DOHH2 (cell line): ENCODE data around the gene CDKL5.

Experiments used
- H3F3A ChIP-seq: fragments of 200-600 bp; sonication (generic), shearing (Covaris generic); 2 replicates; pipeline ENCODE4 v1.6.0; 2016; ENCODE audit warnings: antibody characterized with exemption, mild to moderate bottlenecking; ENCODE audit not compliant: control insufficient read depth, insufficient read depth
- H3K27ac ChIP-seq: fragments of 200-600 bp; sonication (generic); 2 replicates; pipeline ENCODE4 v1.5.1; 2014; ENCODE audit warnings: low read depth, mild to moderate bottlenecking, low read length, moderate library complexity
- H3K27me3 ChIP-seq: fragments of 200-600 bp; sonication (generic); 2 replicates; pipeline ENCODE4 v1.6.1; 2014; ENCODE audit warnings: mild to moderate bottlenecking, low read length, mixed read lengths; ENCODE audit not compliant: control insufficient read depth
- H3K36me3 ChIP-seq: fragments of 200-600 bp; sonication (generic); 2 replicates; pipeline ENCODE4 v1.6.1; 2014; ENCODE audit warnings: mild to moderate bottlenecking, low read length, moderate library complexity, mixed read lengths; ENCODE audit not compliant: control insufficient read depth
- H3K4me1 ChIP-seq: fragments of 200-600 bp; sonication (generic); 2 replicates; pipeline ENCODE4 v1.6.1; 2014; ENCODE audit warnings: mild to moderate bottlenecking, low read length, mixed read lengths; ENCODE audit not compliant: control insufficient read depth
- H3K4me2 ChIP-seq: fragments of 200-600 bp; sonication (generic); 2 replicates; pipeline ENCODE4 v1.6.0; 2014; ENCODE audit warnings: mild to moderate bottlenecking, low read length, moderate library complexity
- H3K4me3 ChIP-seq: fragments of 200-600 bp; sonication (generic); 2 replicates; pipeline ENCODE4 v1.5.1; 2014; ENCODE audit warnings: mild to moderate bottlenecking, low read length, mixed read lengths
- H3K79me2 ChIP-seq: fragments of 200-600 bp; sonication (generic); 2 replicates; pipeline ENCODE4 v1.6.1; 2014; ENCODE audit warnings: mild to moderate bottlenecking, low read length, mixed read lengths; ENCODE audit not compliant: control insufficient read depth
- H3K9me2 ChIP-seq: fragments of 200-600 bp; sonication (generic); replicated peaks from 2 replicates; pipeline ENCODE4 v1.6.1; 2014; ENCODE audit warnings: mild to moderate bottlenecking, low read length, mixed read lengths; ENCODE audit not compliant: control insufficient read depth
- H3K9me3 ChIP-seq: fragments of 200-600 bp; sonication (generic); 2 replicates; pipeline ENCODE4 v1.6.1; 2014; ENCODE audit warnings: antibody characterized with exemption, low read length, mixed read lengths; ENCODE audit not compliant: control insufficient read depth, insufficient read depth
- H4K20me1 ChIP-seq: fragments of 200-600 bp; sonication (generic); 2 replicates; pipeline ENCODE4 v1.6.0; 2014; ENCODE audit warnings: low read depth, mild to moderate bottlenecking, antibody characterized with exemption, low read length, moderate library complexity; ENCODE audit not compliant: control insufficient read depth, insufficient read depth
- CTCF ChIP-seq: fragments of 200-600 bp; sonication (generic); IDR thresholded peaks from one replicate; pipeline ENCODE4 v1.5.1; 2014; ENCODE audit warnings: antibody characterized with exemption, mild to moderate bottlenecking, low read depth, low read length; ENCODE audit not compliant: poor library complexity, severe bottlenecking
- EZH2phosphoT487 ChIP-seq: fragments of 200-600 bp; sonication (generic); IDR thresholded peaks from 2 replicates; pipeline ENCODE4 v1.6.1; 2017; ENCODE audit warnings: borderline replicate concordance, mild to moderate bottlenecking, antibody characterized with exemption, low read length, moderate library complexity, mixed read lengths

CDKL5 gene

GRCh38 chrX:18691431-18691830 is 266.0 kb downstream of the CDKL5 start:
- Histone ChIP-seq H3K27me3 (no peaks in the 10 kb centered on the region), H3K79me2 (no peaks in the 10 kb centered on the region), H3K36me3 (no peaks in the 10 kb centered on the region), H3K9me3 (no peaks in the 10 kb centered on the region), H4K20me1 (no peaks in the 10 kb centered on the region), H3F3A (no peaks in the 10 kb centered on the region), H3K4me1 (no peaks in the 10 kb centered on the region), H3K4me3 (no peak overlapping the region), H3K9me2 (no peaks in the 10 kb centered on the region), H3K4me2 (no peak overlapping the region), H3K27ac (no peak overlapping the region)
- TF ChIP-seq EZH2phosphoT487 (no peak), CTCF (no peak)

GRCh38 chrX:18692541-18692940 is 267.1 kb downstream of the CDKL5 start:
- TF ChIP-seq EZH2phosphoT487 (no peak), CTCF (no peak)
- Histone ChIP-seq H3K79me2 (no peaks in the 10 kb centered on the region), H3K36me3 (no peaks in the 10 kb centered on the region), H3K4me3 (no peak overlapping the region), H3K4me2 (no peak overlapping the region), H3F3A (no peaks in the 10 kb centered on the region), H3K27me3 (no peaks in the 10 kb centered on the region), H3K9me2 (no peaks in the 10 kb centered on the region), H3K27ac (no peak overlapping the region), H3K4me1 (no peaks in the 10 kb centered on the region), H4K20me1 (no peaks in the 10 kb centered on the region), H3K9me3 (no peaks in the 10 kb centered on the region)

- no peaks in the 10 kb centered on the region for H3F3A ChIP-seq
- H4K20me1 ChIP-seq = no peaks in the 10 kb centered on the region
- TF ChIP-seq EZH2phosphoT487 (no peak), CTCF (no peak)
- H3K9me3 ChIP-seq = no peaks in the 10 kb centered on the region
- H3K4me1 ChIP-seq = no peaks in the 10 kb centered on the region
- H3K9me2 ChIP-seq = no peaks in the 10 kb centered on the region
- no peaks in the 10 kb centered on the region for H3K36me3 ChIP-seq
- H3K27ac ChIP-seq = no peak overlapping the region
- H3K79me2 ChIP-seq = no peaks in the 10 kb centered on the region
- no peak overlapping the region for H3K4me3 ChIP-seq
- H3K27me3 ChIP-seq = no peaks in the 10 kb centered on the region
- H3K4me2 ChIP-seq = no peak overlapping the region
Observed at GRCh38 chrX:18696653-18697052, 271.2 kb downstream of the CDKL5 start.
